Measurements from ENCODE around the gene ARHGAP44. TPM values are rescaled to one million over a fixed set of nuclear protein-coding genes. Genes with fewer than 3 reads are reported as not detected.

ARHGAP44 gene
- total and polyA plus RNA-seq, 2 of the 4 experiments (the other 2 are of a cell fraction): 0.54 to 1.0 TPM

DNA sequence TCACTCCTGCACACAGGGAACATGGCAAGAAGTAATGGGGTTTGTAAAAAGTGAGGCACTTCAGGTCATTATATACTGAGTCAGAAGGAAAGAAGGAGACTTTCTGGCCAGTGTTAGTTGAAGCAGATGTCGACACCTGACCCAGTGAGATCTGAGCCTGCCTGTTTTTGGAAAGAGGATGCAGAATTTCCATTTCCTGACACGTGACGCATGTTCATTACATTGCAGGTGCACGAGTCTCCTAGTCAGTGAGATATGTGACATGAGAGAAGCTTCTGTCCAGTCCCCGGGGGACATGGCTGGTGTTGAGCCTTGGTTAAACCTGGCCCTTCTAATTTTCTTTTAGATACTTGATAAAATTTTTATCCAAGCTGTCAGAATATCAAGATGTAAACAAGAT, 166.2 kb downstream of the ARHGAP44 start:
- DNase-seq (no peak), ATAC-seq (ENCODE audit: low read depth) (no peak)
- H4K20me1 ChIP-seq (ENCODE audit: insufficient read depth, low read length): no peaks in the 10 kb centered on the region
- dilution Hi-C loops (cut with HindIII; ENCODE audit: low sequenced_read_pairs, unreplicated experiment) (no loop called here), in situ Hi-C loops (cut with MboI; ENCODE audit: low sequenced_read_pairs) (no loop called here), intact Hi-C loops (cut with micrococcal nuclease) (no loop called here)
- no peak overlapping the region for H3K23ac ChIP-seq (ENCODE audit: low read depth, low read length)
- H3K27me3 ChIP-seq (ENCODE audit: control insufficient read depth, insufficient read depth, low read length): no peaks in the 10 kb centered on the region
- H2AFZ ChIP-seq (replicated peaks; ENCODE audit: low read length, poor library complexity): no peak overlapping the region
- no peak overlapping the region for H3K9ac ChIP-seq (ENCODE audit: low read depth, low read length)
- 93% methylated on average over 3 of the region's 5 CpGs; no CpG with 5 or more reads in 1 of the 2 experiments for WGBS, 2 experiments (ENCODE audit: extremely low coverage in 2 of 2, insufficient read length in 1 of 2)
- H2BK20ac ChIP-seq (ENCODE audit: low read depth, low read length): no peak overlapping the region
- H2AK5ac ChIP-seq (ENCODE audit: low read depth, low read length): no peak overlapping the region
- no peaks in the 10 kb centered on the region for H3K9me3 ChIP-seq (ENCODE audit: control insufficient read depth, insufficient read depth, low read length)
- H3K56ac ChIP-seq (ENCODE audit: extremely low read depth, insufficient read depth, low read length): no peak overlapping the region
- no peaks in the 10 kb centered on the region; the same call in 1 of the 2 replicates for H3K4me1 ChIP-seq (ENCODE audit: control insufficient read depth, insufficient read depth, low read length)
- no peak overlapping the region for H3K4ac ChIP-seq (ENCODE audit: low read depth, low read length)
- H4K91ac ChIP-seq (ENCODE audit: insufficient read depth, low read depth, low read length): no peak overlapping the region
- H3K4me2 ChIP-seq (ENCODE audit: low read depth, low read length): no peak overlapping the region
- no peaks in the 10 kb centered on the region for H3K9me1 ChIP-seq (ENCODE audit: insufficient read depth, low read length)
- no peak overlapping the region for H4K8ac ChIP-seq (ENCODE audit: low read depth in 2 of 2, low read length in 2 of 2)
- H2BK5ac ChIP-seq (ENCODE audit: low read depth, low read length, poor library complexity, severe bottlenecking): no peak overlapping the region
- no peaks in the 10 kb centered on the region for H3K79me1 ChIP-seq (ENCODE audit: low read depth in 1 of 2, low read length in 2 of 2)
- no peak overlapping the region for H2BK120ac ChIP-seq (ENCODE audit: low read depth, low read length)
- H3K27ac ChIP-seq (ENCODE audit: insufficient read depth, low read length): no peak overlapping the region
- no peak overlapping the region for H2AK9ac ChIP-seq (replicated peaks; ENCODE audit: low read depth, low read length, poor library complexity)
- H4K5ac ChIP-seq (ENCODE audit: low read depth, low read length): no peak overlapping the region
- CTCF ChIA-PET: no interaction called here
- BruUV-seq (replicated peaks): no TSS peak
- POLR2A ChIA-PET (ENCODE audit: unreplicated experiment): no interaction called here
- H3K36me3 ChIP-seq (ENCODE audit: control insufficient read depth, insufficient read depth, low read length): no peaks in the 10 kb centered on the region
- no peak overlapping the region for H3K14ac ChIP-seq (replicated peaks; ENCODE audit: low read depth, low read length)
- no peak overlapping the region for H3K18ac ChIP-seq (ENCODE audit: low read depth, low read length)
- no peak for TF ChIP-seq ELK1 (IDR thresholded peaks at IDR 0.05; ENCODE audit: borderline replicate concordance, low read depth, low read length)
- no peak for TF ChIP-seq BHLHE40 (IDR thresholded peaks at IDR 0.05; ENCODE audit: low read depth, low read length)
- no peak for TF ChIP-seq MAZ (IDR thresholded peaks at IDR 0.05; ENCODE audit: borderline replicate concordance, low read depth, low read length)
- TF ChIP-seq, protein P1, sequence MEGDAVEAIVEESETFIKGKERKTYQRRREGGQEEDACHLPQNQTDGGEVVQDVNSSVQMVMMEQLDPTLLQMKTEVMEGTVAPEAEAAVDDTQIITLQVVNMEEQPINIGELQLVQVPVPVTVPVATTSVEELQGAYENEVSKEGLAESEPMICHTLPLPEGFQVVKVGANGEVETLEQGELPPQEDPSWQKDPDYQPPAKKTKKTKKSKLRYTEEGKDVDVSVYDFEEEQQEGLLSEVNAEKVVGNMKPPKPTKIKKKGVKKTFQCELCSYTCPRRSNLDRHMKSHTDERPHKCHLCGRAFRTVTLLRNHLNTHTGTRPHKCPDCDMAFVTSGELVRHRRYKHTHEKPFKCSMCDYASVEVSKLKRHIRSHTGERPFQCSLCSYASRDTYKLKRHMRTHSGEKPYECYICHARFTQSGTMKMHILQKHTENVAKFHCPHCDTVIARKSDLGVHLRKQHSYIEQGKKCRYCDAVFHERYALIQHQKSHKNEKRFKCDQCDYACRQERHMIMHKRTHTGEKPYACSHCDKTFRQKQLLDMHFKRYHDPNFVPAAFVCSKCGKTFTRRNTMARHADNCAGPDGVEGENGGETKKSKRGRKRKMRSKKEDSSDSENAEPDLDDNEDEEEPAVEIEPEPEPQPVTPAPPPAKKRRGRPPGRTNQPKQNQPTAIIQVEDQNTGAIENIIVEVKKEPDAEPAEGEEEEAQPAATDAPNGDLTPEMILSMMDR (conservative IDR thresholded peaks at IDR 0.05; ENCODE audit: low read depth, low read length): no peak
- no peak overlapping the region for H2BK15ac ChIP-seq (ENCODE audit: low read depth, low read length)
- H3K4me3 ChIP-seq (ENCODE audit: insufficient read depth, low read depth, low read length): no peak overlapping the region

Measured in IMR-90 (cell line).